KMS-11 (cell line): Measurements from ENCODE around the gene TMEM9B.
A peak's percentile ranks its signal among the peaks of the same experiment; 100 is the strongest.

Experiments
- H2AFZ ChIP-seq: fragments of 200-600 bp; sonication (generic); 2 replicates; pipeline ENCODE4 v1.6.1; 2016; ENCODE audit warnings: antibody characterized with exemption, mixed run types, low read depth
- H3K27ac ChIP-seq: fragments of 200-600 bp; sonication (generic); 2 replicates; pipeline ENCODE4 v1.6.1; 2016; ENCODE audit warnings: mild to moderate bottlenecking, mixed run types
- H3K27me3 ChIP-seq: fragments of 200-600 bp; sonication (generic); 2 replicates; pipeline ENCODE4 v1.6.1; 2017; ENCODE audit warnings: mild to moderate bottlenecking, low read depth, mixed run types, moderate library complexity; ENCODE audit not compliant: insufficient read depth
- H3K36me3 ChIP-seq: fragments of 200-600 bp; sonication (generic); 2 replicates; pipeline ENCODE4 v1.6.1; 2017; ENCODE audit warnings: mild to moderate bottlenecking, mixed run types; ENCODE audit not compliant: insufficient read depth
- H3K4me1 ChIP-seq: fragments of 200-600 bp; sonication (generic); 2 replicates; pipeline ENCODE4 v1.6.1; 2016; ENCODE audit warnings: mild to moderate bottlenecking, low read depth, mixed run types; ENCODE audit not compliant: poor library complexity, severe bottlenecking
- H3K4me2 ChIP-seq: fragments of 200-600 bp; sonication (generic); 2 replicates; pipeline ENCODE4 v1.7.0; 2016; ENCODE audit warnings: mild to moderate bottlenecking, mixed run types
- H3K4me3 ChIP-seq: fragments of 200-600 bp; sonication (generic); IDR thresholded peaks from 2 replicates; pipeline ENCODE4 v1.6.1; 2017; ENCODE audit warnings: low read depth, low read length, mixed read lengths; ENCODE audit not compliant: insufficient read depth
- H3K79me2 ChIP-seq: fragments of 200-600 bp; sonication (generic); 2 replicates; pipeline ENCODE4 v1.6.1; 2016; ENCODE audit warnings: low read depth, mixed run types; ENCODE audit not compliant: insufficient read depth
- H3K9ac ChIP-seq: fragments of 200-600 bp; sonication (generic); 2 replicates; pipeline ENCODE4 v1.6.1; 2016; ENCODE audit warnings: mild to moderate bottlenecking, mixed run types
- H4K20me1 ChIP-seq: fragments of 200-600 bp; sonication (generic); 2 replicates; pipeline ENCODE4 v1.6.1; 2016; ENCODE audit warnings: mild to moderate bottlenecking, mixed run types; ENCODE audit not compliant: insufficient read depth
- TF ChIP-seq, protein P1 (sequence below): fragments of 200-600 bp; sonication (generic); conservative IDR thresholded peaks from 2 replicates; pipeline ENCODE4 v1.6.1; 2017; ENCODE audit warnings: low read depth, mild to moderate bottlenecking, antibody characterized with exemption, low read length, moderate library complexity, mixed read lengths

The TMEM9B gene

DNA sequence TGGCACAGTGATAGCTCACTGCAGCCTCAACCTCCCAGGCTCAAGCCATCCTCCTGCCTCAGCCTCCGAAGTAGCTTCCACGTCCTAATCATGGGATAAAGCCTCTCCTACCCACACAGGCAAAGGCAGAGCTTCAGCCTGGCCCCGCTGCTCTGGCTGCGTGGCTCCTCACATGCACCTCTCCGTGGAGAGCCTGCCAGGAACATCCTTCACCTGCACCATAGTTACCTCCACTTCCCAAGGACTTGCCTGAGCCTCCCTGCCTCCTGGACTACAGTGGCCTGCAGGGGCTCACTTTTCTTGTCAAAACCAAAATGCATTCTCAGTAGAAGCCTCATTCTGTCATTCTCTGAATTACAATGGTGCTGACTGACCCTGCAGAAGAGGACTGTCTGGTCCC lies 38.0 kb downstream of the TMEM9B start:
- Histone ChIP-seq H3K27ac (no peak overlapping the region), H3K4me1 (no peaks in the 10 kb centered on the region), H3K79me2 (no peaks in the 10 kb centered on the region), H3K36me3 (no peaks in the 10 kb centered on the region), H3K27me3 (no peaks in the 10 kb centered on the region), H3K9ac (no peak overlapping the region), H3K4me2 (no peak overlapping the region), H4K20me1 (no peaks in the 10 kb centered on the region), H2AFZ (no peak overlapping the region), H3K4me3 (no peak overlapping the region)
- TF ChIP-seq, protein P1, sequence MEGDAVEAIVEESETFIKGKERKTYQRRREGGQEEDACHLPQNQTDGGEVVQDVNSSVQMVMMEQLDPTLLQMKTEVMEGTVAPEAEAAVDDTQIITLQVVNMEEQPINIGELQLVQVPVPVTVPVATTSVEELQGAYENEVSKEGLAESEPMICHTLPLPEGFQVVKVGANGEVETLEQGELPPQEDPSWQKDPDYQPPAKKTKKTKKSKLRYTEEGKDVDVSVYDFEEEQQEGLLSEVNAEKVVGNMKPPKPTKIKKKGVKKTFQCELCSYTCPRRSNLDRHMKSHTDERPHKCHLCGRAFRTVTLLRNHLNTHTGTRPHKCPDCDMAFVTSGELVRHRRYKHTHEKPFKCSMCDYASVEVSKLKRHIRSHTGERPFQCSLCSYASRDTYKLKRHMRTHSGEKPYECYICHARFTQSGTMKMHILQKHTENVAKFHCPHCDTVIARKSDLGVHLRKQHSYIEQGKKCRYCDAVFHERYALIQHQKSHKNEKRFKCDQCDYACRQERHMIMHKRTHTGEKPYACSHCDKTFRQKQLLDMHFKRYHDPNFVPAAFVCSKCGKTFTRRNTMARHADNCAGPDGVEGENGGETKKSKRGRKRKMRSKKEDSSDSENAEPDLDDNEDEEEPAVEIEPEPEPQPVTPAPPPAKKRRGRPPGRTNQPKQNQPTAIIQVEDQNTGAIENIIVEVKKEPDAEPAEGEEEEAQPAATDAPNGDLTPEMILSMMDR = no peak

DNA sequence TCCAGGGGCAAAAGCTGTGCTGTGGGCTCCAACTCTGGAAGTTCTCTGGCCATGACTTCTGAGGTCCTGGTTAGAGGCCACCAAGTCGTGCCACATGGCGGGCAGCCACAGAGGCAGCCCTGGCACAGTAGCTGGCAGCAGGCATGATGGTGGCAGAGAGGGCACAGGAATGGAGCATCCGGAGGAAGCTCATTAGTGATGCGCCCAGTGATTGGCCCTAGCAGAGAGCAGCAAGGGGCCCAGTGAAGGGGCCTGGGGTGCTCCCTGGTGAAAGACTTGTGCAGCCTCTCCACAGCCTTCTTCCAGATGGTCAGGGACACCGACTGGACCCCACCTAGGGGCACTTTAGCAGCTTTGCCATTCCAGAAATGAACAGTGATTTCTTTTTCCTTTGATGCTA lies 38.5 kb downstream of the TMEM9B start:
- no peaks in the 10 kb centered on the region for H3K36me3 ChIP-seq
- H3K27ac ChIP-seq = no peak overlapping the region
- H4K20me1 ChIP-seq = no peaks in the 10 kb centered on the region
- H3K4me3 ChIP-seq = no peak overlapping the region
- TF ChIP-seq, protein P1 = no peak
- no peak overlapping the region for H2AFZ ChIP-seq
- no peaks in the 10 kb centered on the region for H3K4me1 ChIP-seq
- no peaks in the 10 kb centered on the region for H3K27me3 ChIP-seq
- H3K79me2 ChIP-seq = no peaks in the 10 kb centered on the region
- no peak overlapping the region for H3K9ac ChIP-seq
- no peak overlapping the region for H3K4me2 ChIP-seq

DNA sequence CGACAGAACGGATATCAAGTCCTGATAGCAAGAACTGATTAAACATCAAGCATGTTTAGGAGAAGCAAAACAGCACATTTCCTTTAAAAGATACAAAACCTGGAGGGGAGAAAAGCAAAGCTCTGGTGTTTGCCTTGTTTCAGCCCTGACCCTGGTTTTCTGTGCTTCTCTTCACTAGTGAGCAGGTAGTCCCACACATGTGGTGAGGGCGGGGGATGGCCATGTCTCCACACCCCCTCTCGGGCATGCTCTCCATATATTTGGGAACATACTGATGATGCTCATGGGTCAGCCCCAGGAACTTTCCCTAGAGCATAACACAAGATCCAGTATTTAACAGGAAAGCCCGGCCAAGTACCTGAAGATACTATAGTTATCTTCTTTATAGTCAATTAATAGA lies 41.6 kb downstream of the TMEM9B start:
- H3K9ac ChIP-seq = no peak overlapping the region
- no peaks in the 10 kb centered on the region for H4K20me1 ChIP-seq
- no peaks in the 10 kb centered on the region for H3K27me3 ChIP-seq
- peaks cover 5% of the 10 kb centered on the region for H3K4me1 ChIP-seq
- no peaks in the 10 kb centered on the region for H3K36me3 ChIP-seq
- no peak overlapping the region for H3K4me2 ChIP-seq
- no peak overlapping the region for H3K27ac ChIP-seq
- H3K4me3 ChIP-seq = no peak overlapping the region
- no peak overlapping the region for H2AFZ ChIP-seq
- no peaks in the 10 kb centered on the region for H3K79me2 ChIP-seq
- TF ChIP-seq, protein P1 = no peak

DNA sequence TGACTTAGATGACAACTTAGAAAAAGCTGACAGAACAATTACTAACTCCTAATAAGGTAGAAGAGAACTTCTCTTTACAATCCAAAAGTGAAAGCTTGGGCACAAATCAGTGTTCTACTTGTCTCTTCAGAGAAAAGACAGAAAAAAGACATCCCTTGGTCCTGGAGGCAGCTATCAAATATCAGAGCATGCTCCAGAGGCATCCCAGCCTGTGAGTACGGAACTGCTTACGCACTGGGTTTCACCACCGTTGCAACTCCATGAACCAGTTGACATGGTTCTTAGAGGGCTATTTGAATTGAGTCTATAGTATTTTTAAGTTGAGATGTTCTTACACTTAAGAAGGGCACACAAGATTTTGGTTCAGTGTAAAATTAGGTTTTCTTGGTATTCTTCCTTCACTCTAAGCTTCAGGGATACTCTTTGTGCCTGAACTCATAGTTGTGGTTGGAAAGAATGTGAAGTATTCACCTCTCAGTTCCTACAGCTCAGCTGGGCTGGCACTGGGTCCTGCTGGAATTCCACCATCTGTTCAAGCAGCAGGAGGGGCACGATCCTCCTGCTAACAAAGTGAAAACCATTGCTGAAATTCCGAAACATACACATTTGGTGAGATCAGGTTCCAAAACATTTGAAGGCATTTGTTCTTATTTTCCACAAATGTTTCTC lies 47.0 kb downstream of the TMEM9B start:
- Histone ChIP-seq H3K9ac (no peak overlapping the region), H3K27me3 (no peaks in the 10 kb centered on the region), H3K27ac (peak overlapping the region; percentile 10; the same call in 1 of the 2 replicates), H4K20me1 (no peaks in the 10 kb centered on the region), H2AFZ (no peak overlapping the region), H3K36me3 (no peaks in the 10 kb centered on the region), H3K4me3 (no peak overlapping the region), H3K4me2 (peak overlapping the region; percentile 5; the same call in 1 of the 2 replicates), H3K79me2 (no peaks in the 10 kb centered on the region), H3K4me1 (peaks cover 28% of the 10 kb centered on the region)
- TF ChIP-seq, protein P1 = no peak
